Panc1 (cell line): Measurements from ENCODE around the gene RSPH6A. TPM values are rescaled to one million over a fixed set of nuclear protein-coding genes. Genes with fewer than 3 reads are reported as not detected.

ENCODE experiments used
- ATAC-seq: fragments of 200-7000 bp; cut with Tn5 transposase; 2 replicates; pipeline ENCODE4 v1.9.1; 2020; ENCODE audit warnings: mild to moderate bottlenecking, moderate library complexity
- BruUV-seq: library from RNA; stranded (reverse); fragments of 400-500 nt; replicated peaks from 2 replicates; lab custom pipeline; 2021; lab: Mats Ljungman, UMichigan
- CTCF ChIA-PET: fragments of 300-600 bp; sonication (Branson Sonifier 250); formaldehyde crosslinking; loops from one replicate; lab custom pipeline; 2022; ENCODE audit warnings: antibody characterized with exemption; lab: Charles Lee
- POLR2A ChIA-PET: fragments of 300-600 bp; sonication (Branson Sonifier 250); formaldehyde crosslinking; loops from one replicate; lab custom pipeline; 2022; ENCODE audit warnings: antibody characterized with exemption; lab: Charles Lee
- DNase-seq: peaks from one replicate; pipeline ENCODE4 v3.0.0-alpha.2; 2010; ENCODE audit warnings: low read depth, low spot score
- H3K27ac ChIP-seq: 2 replicates; pipeline ENCODE4 v1.5.1; 2011; ENCODE audit warnings: mild to moderate bottlenecking, low read length, inconsistent platforms
- H3K27me3 ChIP-seq: fragments of 200-500 bp; sonication (Bioruptor generic); 2 replicates; pipeline ENCODE4 v1.6.0; 2014; ENCODE audit warnings: low read length, inconsistent platforms; ENCODE audit not compliant: control insufficient read depth, insufficient read depth
- H3K36me3 ChIP-seq: fragments of 200-500 bp; sonication (Bioruptor generic); 2 replicates; pipeline ENCODE4 v1.5.1; 2014; ENCODE audit warnings: inconsistent platforms, mild to moderate bottlenecking, low read length, moderate library complexity; ENCODE audit not compliant: control insufficient read depth, insufficient read depth
- H3K4me1 ChIP-seq: 2 replicates; pipeline ENCODE4 v1.5.1; 2011; ENCODE audit warnings: inconsistent platforms, mild to moderate bottlenecking, low read length, moderate library complexity; ENCODE audit not compliant: control insufficient read depth, insufficient read depth
- H3K4me3 ChIP-seq, 2 experiments: 2 replicates each; pipeline ENCODE4 v1.5.1; 2011 to 2012; ENCODE audit warnings: low read depth in 2 of 2, low read length in 2 of 2, mild to moderate bottlenecking in 2 of 2, inconsistent platforms in 1 of 2, moderate library complexity in 1 of 2
- H3K9me3 ChIP-seq: fragments of 200-500 bp; sonication (Bioruptor generic); 2 replicates; pipeline ENCODE4 v1.5.1; 2014; ENCODE audit warnings: low read depth, mild to moderate bottlenecking, inconsistent platforms, low read length, moderate library complexity; ENCODE audit not compliant: control insufficient read depth, insufficient read depth
- POLR2AphosphoS5 ChIP-seq: IDR thresholded peaks from 2 replicates; pipeline ENCODE4 v1.6.1; 2012; ENCODE audit warnings: mild to moderate bottlenecking, low read depth, low read length, moderate library complexity
- SIN3A ChIP-seq: IDR thresholded peaks from 2 replicates; pipeline ENCODE4 v1.6.1; 2012; ENCODE audit warnings: low read depth, mild to moderate bottlenecking, low read length, moderate library complexity, borderline replicate concordance; ENCODE audit not compliant: insufficient read depth
- TCF7L2 ChIP-seq: IDR thresholded peaks from 2 replicates; pipeline ENCODE4 v1.6.1; 2011; ENCODE audit warnings: mild to moderate bottlenecking, low read depth, low read length, inconsistent platforms
- in situ Hi-C: cut with HindIII; loops from 2 replicates; pipeline ENCODE4 v1.10.0; 2016; ENCODE audit warnings: low sequenced_read_pairs, low pct_unique_long_range_greater_than_20kb
- intact Hi-C: fragments of 100-400 bp; cut with micrococcal nuclease; formaldehyde crosslinking; loops from one replicate; pipeline ENCODE4 v1.10.0; 2022; ENCODE audit not compliant: unreplicated experiment
- total RNA-seq: library from RNA; stranded (reverse); gene quantifications from one replicate; pipeline ENCODE4 v1.2.1, GENCODE V29; 2021; ENCODE audit not compliant: unreplicated experiment
- TF ChIP-seq, protein P1 (sequence below): fragments of 450-650 bp; IDR thresholded peaks from 2 replicates; pipeline ENCODE4 v1.5.1; 2017; ENCODE audit warnings: mild to moderate bottlenecking
- TF ChIP-seq, protein P2 (sequence below), 2 experiments: IDR thresholded peaks; 2 replicates each; pipeline ENCODE4 v1.6.1; 2011 to 2012; ENCODE audit warnings: low read depth in 2 of 2, control low read depth in 1 of 2, low read length in 1 of 2, mild to moderate bottlenecking in 1 of 2, moderate library complexity in 1 of 2; ENCODE audit not compliant: insufficient read depth in 1 of 2

Gene RSPH6A
- total RNA-seq, 1 experiment from 2014 or later = not detected

DNA sequence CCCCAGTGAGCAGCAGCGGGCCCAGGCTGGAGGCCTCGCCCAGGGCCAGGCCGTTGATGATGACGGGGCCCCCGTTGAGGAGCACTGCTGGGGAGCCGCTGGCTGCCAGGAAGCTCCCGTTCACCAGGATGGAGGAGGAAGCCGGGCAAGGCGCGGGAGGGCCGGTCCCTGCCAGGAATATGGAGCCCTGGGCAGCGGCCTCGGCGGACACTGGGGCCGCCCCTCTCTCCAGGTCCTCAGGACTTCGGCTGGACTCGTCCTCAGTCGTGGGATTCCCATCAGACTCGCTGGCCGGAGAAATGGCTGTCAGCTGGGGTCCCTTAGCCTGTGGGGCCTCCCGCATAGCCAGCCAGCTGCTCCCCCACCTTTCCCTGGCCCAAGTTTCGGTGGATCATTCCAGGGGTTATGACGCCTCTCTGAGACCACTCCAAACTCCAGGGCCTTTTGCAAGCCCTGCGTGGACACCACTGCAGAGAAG, 48.2 kb downstream of the RSPH6A start:
- intact Hi-C loops (loop anchor here (10.0 kb wide), 1 partner anchor 62 kb away; no protein-coding TSS in a partner anchor), in situ Hi-C loops (no loop called here)
- Histone ChIP-seq H3K4me3 (peak overlapping the region; percentile 66 to 77), H3K4me1 (peaks cover 27% of the 10 kb centered on the region), H3K9me3 (no peaks in the 10 kb centered on the region), H3K27ac (peak overlapping the region; percentile 86), H3K36me3 (no peaks in the 10 kb centered on the region; the same call in 1 of the 2 replicates), H3K27me3 (no peaks in the 10 kb centered on the region)
- BruUV-seq = no TSS peak
- TF ChIP-seq POLR2AphosphoS5 (no peak), TCF7L2 (no peak), SIN3A (no peak)
- TF ChIP-seq, protein P1, sequence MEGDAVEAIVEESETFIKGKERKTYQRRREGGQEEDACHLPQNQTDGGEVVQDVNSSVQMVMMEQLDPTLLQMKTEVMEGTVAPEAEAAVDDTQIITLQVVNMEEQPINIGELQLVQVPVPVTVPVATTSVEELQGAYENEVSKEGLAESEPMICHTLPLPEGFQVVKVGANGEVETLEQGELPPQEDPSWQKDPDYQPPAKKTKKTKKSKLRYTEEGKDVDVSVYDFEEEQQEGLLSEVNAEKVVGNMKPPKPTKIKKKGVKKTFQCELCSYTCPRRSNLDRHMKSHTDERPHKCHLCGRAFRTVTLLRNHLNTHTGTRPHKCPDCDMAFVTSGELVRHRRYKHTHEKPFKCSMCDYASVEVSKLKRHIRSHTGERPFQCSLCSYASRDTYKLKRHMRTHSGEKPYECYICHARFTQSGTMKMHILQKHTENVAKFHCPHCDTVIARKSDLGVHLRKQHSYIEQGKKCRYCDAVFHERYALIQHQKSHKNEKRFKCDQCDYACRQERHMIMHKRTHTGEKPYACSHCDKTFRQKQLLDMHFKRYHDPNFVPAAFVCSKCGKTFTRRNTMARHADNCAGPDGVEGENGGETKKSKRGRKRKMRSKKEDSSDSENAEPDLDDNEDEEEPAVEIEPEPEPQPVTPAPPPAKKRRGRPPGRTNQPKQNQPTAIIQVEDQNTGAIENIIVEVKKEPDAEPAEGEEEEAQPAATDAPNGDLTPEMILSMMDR = no peak
- TF ChIP-seq, protein P2, sequence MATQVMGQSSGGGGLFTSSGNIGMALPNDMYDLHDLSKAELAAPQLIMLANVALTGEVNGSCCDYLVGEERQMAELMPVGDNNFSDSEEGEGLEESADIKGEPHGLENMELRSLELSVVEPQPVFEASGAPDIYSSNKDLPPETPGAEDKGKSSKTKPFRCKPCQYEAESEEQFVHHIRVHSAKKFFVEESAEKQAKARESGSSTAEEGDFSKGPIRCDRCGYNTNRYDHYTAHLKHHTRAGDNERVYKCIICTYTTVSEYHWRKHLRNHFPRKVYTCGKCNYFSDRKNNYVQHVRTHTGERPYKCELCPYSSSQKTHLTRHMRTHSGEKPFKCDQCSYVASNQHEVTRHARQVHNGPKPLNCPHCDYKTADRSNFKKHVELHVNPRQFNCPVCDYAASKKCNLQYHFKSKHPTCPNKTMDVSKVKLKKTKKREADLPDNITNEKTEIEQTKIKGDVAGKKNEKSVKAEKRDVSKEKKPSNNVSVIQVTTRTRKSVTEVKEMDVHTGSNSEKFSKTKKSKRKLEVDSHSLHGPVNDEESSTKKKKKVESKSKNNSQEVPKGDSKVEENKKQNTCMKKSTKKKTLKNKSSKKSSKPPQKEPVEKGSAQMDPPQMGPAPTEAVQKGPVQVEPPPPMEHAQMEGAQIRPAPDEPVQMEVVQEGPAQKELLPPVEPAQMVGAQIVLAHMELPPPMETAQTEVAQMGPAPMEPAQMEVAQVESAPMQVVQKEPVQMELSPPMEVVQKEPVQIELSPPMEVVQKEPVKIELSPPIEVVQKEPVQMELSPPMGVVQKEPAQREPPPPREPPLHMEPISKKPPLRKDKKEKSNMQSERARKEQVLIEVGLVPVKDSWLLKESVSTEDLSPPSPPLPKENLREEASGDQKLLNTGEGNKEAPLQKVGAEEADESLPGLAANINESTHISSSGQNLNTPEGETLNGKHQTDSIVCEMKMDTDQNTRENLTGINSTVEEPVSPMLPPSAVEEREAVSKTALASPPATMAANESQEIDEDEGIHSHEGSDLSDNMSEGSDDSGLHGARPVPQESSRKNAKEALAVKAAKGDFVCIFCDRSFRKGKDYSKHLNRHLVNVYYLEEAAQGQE (IDR thresholded peaks at IDR 0.05; ENCODE audit: insufficient read depth in 1 of 2, low read depth in 2 of 2, low read length in 1 of 2) = no peak
- CTCF ChIA-PET = interaction anchor here (0.6 kb wide), 1 partner anchor 34 kb away, joined by 3 read pairs; no protein-coding TSS in a partner anchor
- ATAC-seq (no peak), DNase-seq (no peak)
- POLR2A ChIA-PET = interaction anchor here (0.6 kb wide), 2 partner anchors 15 to 835 kb away, joined by 7 to 14 read pairs; no protein-coding TSS in a partner anchor

DNA sequence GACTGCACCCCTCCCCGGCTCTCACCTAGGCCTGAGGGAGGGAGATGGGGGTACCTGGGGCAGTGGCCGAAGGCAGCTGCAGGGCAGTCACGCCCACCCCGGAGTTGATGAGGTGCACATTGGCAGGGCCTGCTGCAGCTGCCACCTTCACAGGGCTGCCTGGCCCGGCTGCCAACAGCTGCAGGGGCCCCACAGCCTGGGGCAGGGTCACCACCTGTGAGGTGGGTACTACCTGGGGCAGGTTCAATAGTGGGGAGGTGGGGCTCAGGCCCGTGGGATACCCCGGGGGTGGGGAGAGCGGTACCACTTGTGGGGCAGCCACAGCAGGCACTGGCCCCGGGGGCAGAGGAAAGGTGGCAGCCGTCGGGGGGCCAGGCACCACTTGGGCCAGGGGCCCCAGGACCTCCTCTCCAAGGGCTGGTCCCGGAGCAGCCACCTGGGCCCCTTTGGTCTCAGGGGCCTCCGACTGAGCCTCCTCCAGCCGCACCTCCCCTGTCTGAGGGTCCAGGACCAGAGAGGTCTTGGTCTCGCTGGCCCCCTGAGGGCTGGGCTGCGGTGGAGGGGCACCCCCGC, 48.7 kb downstream of the RSPH6A start:
- intact Hi-C loops = loop anchor here (10.0 kb wide), 1 partner anchor 62 kb away; no protein-coding TSS in a partner anchor
- no peaks in the 10 kb centered on the region for H3K27me3 ChIP-seq
- CTCF ChIA-PET = no interaction called here

More for the DNA sequence above, 48.7 kb downstream of the RSPH6A start:
- no TSS peak for BruUV-seq
- Histone ChIP-seq H3K9me3 (no peaks in the 10 kb centered on the region), H3K4me1 (peaks cover 25% of the 10 kb centered on the region), H3K27ac (peak overlapping the region; percentile 86), H3K36me3 (no peaks in the 10 kb centered on the region; the same call in 1 of the 2 replicates), H3K4me3 (peak overlapping the region; percentile 66 to 77)
- TF ChIP-seq TCF7L2 = no peak
- peak; percentile 19; the same call in 1 of the 2 replicates for TF ChIP-seq POLR2AphosphoS5
- ATAC-seq (no peak), DNase-seq (no peak)
- POLR2A ChIA-PET = no interaction called here
- in situ Hi-C loops = no loop called here
